HG02870 (cell line): Measurements from ENCODE around the gene ATP6V1G2.

Experiments used
- ATAC-seq: cut with Tn5 transposase; IDR thresholded peaks from one replicate; pipeline ENCODE4 v1.9.1; 2021; ENCODE audit warnings: mild to moderate bottlenecking, moderate library complexity; ENCODE audit not compliant: unreplicated experiment

The ATP6V1G2 gene

DNA sequence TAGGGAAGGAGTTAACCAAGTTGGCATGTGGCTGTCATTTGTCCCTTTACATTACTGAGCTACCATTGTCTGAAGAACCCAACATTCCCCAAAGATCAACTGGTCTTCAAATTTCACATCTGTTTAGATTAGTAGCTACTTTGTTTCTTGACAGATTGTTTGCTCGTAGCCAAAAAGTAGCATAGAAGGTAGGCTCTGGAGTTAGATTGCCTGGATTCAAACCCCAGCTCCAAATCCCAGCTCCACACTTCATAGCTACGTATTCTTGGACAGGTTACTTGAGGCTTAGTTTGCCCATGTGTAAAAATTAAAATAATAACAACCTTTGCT is 2.1 kb upstream of the ATP6V1G2 start:
- ATAC-seq, result no peak

DNA sequence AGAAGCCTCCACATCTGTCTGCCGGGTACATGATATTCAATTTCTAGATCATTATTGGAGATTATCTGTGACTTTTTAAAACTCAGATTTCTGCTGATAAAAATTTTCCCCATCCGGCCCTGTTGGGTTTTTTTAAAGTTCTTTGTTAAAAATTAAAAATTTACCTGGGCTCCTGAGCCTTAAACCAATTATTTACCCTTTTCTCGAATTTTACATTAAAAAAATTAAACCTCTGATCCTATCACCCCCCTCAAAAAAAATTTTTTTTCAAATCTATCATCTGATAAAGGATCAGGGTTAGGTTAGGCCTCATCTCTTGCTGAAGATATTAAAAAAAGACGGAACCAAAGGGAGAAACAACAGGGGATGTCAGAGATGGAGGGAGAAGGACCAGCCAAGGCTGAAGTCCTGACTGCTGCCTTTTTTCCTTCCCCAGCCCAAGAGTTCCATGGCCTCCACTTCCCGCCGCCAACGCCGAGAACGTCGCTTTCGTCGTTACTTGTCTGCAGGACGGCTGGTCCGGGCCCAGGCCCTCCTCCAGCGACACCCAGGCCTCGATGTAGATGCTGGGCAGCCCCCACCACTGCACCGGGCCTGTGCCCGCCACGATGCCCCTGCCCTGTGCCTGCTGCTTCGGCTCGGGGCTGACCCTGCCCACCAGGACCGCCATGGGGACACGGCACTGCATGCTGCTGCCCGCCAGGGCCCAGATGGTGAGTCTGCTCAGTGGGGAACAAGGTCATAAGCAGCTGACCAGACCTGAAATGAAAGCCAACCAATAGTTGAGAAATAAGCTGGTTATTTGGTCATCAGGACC is 1.5 kb upstream of the ATP6V1G2 start:
- no peak for ATAC-seq

DNA sequence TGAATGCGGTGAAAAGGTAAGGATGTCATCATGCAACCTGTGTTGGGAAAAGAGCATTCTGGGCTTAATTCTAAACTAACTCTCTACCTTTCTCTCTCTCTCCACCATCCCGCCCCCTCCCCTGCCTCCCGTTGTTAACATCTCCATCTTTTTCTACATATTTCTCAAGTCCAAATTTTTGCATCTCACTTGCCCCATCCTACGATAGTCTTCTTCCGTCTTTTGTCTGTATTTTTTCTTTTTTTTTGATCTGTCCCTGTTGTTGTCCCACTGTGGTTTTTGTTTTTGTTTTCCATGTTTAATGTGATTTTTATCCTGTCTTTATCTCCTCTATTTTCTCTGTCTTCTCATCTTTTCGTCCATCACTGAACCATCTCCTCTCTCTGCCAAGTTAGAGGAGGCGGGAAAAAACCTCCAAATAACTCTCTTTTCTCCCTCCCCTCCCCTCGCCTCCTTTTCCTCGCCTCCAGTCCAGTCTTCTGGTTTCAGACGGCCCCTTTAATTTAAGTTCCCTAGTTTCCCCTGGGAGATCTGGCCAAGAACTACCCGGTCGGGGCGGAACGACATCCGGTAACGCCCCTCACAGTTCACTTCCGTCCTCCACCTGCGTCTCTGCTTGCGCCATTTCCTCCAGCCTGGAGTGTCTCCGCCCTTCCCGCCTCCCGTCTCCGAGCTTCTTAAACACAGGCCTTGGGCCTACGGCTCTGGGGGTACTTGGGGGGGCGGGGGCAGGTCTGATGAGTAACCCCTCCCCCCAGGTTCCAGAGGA is 734 bp upstream of the ATP6V1G2 start, which contains the start of gene NFKBIL1:
Gene NFKBIL1 (plus strand): TSS at position 651 of the 769 bp plus-strand sequence. CDS start 87 bp downstream, at position 738.
- ATAC-seq, result peak; percentile 66

DNA sequence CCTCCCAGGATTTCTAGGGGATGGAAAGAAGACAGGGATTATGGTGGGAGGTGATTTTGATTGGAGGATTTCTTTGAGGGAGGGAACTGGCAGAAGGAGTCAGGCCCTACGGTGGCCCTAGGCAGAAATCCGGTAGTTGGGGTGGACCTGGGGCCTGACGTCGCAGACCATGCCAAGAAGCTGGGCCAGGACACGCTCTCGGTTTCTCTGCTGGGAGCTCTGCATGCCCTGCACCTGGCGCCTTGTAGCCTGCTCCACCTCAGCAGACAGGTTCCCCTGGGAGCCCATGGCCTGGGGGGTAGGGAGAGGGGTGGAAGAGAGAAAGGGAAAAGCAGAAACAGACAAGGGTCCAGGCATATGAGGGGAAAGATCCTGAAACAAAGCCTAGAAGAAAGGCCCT is 1.1 kb downstream of the ATP6V1G2 start:
- ATAC-seq, result no peak

DNA sequence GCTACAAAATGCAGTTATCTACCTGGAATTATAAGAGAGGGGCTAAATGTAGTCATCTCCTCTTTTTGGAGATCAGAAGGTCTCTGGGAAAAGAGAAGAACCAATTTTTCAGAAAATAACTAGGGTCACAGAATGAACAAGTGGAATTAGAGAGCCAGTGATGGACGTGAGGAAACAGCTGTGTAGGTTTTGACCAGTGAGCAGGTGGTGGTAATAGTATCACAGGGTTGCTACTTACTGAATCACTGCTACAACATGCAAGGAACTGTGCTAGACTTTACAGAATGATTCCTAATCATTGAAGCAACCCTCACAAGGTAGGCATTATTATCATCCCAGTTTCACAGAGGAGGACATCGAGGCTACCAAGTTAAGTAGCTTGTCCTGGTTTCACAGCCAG is 1.7 kb downstream of the ATP6V1G2 start:
- ATAC-seq, result no peak

DNA sequence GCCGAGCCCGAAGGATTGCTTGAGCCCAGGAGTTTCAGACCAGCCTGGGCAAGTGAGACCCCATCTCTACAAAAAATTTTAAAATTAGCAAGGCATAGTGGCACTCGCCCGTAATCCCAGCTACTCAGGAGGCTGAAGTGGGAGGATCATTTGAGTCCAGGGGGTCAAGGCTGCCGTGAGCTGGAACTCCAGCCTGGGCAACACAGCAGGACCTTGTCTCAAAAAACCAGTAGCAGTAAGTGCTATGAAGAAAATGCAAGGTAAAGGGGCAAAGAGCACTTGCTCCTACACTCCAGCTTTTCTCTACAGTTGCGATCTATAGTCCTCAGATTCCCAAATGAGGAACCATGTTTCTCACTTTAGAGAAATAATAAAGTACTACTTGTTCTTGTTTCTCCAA is 2.8 kb downstream of the ATP6V1G2 start:
- ATAC-seq, result no peak

DNA sequence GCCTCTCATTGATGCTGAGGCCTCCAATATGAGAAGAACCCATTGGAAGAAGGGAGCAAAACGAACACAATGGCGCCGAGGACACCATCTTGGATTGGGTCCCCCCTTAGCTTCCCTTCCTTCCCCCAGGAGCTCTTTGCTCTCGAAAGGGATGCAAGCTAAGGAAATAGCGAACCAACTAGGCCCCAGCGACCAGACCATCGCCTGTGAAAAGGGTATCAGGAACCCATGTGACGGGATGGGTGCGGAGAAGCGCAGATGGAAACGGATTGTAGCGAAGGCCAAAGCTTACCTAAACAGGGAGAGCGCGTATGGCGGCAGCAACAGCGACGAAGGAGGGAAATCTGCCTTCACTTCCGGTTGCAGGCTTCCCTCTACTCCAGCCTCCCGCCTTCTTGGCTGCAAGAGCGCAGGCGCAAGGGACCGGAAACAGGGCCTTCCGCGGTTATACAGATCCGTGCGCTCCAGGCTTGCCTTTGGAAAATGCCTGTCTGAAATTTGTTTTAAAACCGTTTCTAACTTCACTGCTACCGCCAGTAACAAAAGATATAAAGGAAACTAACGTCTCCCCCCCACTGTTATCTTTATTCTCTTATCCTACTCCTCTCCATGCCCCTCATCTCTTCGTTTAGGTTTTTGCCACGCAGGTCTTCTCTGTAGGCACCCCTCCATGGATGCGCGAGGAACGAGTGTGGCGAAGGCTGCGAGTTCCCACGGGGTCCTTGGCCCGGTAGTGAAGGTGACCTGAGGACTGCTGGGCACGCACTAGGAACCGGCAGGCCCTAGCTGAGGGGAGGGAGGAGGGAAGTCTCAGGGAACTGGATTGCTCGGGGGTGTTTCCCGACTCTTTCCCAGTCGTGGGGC is 4.5 kb downstream of the ATP6V1G2 start, which contains the start of gene DDX39B:
Gene DDX39B (minus strand): TSS at position 346 of the 864 bp plus-strand sequence. CDS start 1,471 bp downstream, outside the sequence.
- ATAC-seq, result peak; percentile 61

DNA sequence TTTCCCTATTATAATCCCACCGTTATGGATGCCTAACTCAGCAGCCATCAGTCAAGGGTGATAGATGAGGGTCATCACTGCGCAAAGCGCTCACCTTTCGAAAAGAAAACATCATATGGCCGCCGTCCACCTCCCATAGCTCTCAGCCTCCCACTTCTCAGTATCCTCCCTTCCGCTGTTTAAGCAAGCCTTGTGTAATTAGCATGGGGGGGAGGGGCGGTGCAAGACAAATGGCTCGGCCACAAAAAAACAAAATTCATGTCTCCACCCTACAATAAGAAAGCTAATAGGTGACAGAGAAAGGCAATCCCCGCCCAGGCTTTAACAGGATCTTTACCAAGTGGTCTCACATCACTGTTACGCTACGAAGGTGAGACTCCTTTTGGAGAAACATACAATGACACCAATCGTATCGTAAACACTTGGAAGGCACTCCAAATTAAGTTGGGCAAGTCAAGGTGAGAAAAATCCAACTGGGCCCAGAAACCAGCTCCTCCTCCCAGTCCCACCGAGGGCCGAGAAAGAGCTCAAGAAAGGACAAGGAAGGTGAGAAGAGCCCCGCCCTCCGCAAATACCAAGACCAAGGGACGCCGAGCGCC is 5.2 kb downstream of the ATP6V1G2 start:
- no peak for ATAC-seq

DNA sequence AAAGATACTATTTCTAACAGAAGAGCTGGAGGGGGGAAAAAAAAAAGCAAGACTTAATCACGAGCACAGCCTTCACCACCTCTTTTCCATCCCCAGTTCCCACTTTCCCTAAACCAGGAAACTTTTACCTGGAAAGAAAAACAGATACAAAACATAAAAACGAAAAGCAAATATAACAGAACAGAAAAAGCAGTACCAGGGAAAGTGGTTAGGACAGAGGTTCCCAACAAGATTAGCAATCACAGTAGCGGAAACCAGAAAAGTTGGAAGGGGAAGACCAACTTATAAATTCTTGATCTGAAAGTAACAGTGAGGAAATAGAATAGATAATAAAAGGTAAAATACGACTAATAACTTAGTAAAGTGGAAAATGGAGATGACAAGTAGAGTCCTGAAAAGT is 5.8 kb downstream of the ATP6V1G2 start:
- ATAC-seq, result no peak

DNA sequence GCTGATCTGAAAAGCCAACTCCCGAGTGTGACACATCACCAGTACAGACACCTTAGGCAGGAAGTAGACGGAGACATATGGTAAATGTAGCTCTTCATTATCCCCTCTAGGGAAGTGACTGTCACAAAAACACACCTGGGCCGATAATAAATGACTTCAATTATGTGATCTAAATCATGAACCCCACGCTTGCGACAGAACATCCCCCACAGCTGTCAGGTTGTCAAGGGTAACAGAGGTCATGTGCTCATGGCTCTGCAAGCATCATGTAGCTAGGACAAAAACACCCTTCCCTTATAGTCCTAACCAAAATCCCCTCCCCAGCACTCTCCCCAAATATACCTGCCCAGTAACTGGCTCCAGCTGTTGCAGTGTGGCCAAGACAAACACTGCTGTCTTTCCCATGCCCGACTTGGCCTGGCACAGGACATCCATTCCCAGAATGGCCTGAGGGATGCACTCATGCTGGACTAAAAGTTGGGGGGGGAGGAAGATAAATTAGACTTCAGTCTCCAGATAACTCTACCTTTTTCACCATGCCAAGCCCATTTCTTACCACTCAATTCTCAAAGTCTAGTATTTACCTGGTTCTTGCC is 7.5 kb downstream of the ATP6V1G2 start:
- no peak for ATAC-seq

DNA sequence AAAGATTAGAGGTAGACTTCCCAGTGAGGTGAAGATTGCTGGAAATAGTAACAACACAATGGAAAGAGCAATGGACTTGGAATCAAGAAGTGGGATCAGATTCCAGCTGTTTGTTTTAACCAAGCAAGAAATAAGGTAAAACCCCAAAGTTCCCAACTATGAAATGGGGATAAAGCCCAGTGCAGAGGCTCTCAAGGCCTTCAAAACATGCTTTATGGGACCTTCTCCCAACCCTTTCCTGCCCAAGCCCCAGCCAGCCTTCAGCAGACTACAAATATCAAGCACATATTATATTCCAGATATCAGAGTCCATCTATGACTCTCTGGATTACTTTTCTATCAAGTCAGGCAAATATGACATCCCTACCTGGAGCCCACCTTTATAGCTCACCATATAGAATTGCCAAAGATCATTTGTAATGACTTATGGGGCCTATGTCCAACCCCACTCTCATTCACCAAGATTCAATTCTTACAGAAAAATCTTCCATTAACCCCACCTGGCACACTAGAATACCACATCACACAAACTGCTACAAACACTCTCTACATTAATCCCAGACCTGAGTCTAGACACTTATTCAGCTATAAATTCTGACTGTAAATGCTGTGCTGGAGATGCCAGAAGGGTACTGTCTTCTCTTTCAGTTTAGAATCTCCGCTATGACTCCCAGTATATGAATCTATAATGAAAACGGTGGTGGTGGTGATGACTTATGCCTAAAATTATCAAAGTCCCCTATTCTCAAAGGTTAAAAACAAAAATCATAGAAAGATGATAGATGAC is 10.7 kb downstream of the ATP6V1G2 start:
- ATAC-seq, result no peak

DNA sequence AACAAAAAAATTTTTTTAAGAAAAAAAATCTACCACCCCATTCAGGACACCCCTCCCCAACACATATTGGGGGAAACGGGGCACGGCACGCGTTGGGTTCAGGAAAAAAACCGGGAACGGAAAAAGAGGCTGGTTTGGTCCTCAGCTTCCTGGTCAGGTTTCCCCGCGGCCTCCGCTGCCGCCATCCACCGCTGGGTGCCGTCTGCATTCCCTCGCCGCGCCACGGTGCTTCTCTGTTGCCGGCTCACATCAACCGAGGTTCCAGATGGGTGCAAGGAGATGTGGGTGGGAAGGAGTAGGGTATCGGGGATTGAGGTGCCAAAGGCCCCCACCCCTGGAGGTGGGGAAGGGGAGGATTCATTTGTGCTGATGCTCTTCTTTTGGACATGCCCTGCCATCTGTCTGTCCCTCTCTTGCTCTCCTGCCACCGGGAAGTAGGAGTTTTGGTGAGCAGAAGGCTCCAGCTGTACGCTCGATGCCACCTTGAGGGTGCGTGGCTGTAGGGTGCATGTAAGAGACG is 11.8 kb downstream of the ATP6V1G2 start:
- no peak for ATAC-seq

DNA sequence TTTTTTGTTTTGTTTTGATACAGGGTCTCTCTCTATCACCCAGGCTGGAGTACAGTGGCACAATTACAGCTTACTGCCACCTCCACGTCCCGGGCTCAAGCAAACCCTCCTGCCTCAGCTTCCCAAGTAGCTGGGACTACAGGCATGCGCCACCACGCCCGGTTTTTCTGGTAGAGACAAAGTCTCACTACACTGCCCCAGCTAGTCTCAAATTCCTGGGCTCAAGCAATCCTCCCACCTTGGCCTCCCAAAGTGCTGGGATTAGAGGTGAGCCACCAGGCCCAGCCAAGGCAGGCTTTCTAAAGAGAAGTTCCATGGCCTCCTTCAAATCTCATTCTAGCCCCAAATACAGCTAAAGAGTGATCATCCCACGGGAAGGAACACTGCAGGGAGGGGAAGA is 12.4 kb downstream of the ATP6V1G2 start:
- ATAC-seq, result no peak

DNA sequence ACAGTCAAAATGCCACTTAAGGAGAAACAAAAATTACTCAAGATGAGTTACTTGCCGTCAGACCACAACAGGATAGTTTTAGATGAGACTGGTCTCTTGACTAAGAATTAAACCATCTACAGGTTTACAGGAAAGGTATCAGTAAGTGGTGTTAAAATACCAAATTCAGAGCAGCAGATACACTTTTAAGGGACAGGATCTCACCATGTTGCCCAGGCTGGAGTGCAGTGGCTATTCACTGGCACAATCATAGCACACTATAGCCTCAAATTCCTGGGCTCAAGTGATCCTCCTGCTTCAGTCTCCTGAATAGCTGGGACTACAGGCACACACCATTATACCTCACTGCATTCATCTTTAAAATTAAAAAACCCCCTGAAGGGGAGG is 13.0 kb downstream of the ATP6V1G2 start:
- ATAC-seq, result no peak

DNA sequence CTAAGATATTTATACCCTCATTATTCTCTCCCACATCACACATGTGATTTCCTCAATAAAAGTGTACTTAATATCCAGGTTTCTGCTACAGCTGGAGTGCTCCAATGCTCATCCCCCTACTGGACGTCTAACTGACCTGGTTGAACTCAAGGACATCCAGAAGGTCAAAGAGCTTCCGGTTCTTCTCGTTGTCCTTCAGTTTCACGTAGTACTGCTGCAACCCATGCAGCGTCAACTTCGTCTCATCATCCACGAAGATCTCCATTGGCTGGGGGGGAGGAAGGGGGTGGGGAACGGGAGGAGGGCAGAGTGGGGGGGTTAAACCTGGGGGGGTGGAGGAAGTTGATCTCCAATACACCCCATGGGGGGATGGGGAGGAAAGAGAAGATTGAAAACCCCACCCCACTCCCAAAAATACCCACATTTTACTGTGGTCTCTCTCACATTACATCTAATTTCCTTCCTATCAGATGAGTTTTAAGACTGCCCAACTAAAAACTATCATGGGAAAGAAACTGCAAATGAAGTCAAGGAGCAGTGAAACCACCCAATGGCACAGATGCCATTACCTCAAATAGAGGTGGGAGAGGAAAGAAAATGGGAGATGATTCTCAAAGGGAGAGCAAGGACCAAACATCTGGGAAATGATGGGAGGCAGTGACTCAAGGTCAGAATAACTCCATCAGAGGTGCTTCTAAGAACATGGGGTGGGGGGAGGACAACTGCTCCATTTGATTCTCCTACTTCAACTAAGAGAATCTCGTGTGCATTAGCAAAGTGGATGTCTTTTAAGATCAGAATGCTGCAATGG is 13.6 kb downstream of the ATP6V1G2 start:
- ATAC-seq, result no peak

DNA sequence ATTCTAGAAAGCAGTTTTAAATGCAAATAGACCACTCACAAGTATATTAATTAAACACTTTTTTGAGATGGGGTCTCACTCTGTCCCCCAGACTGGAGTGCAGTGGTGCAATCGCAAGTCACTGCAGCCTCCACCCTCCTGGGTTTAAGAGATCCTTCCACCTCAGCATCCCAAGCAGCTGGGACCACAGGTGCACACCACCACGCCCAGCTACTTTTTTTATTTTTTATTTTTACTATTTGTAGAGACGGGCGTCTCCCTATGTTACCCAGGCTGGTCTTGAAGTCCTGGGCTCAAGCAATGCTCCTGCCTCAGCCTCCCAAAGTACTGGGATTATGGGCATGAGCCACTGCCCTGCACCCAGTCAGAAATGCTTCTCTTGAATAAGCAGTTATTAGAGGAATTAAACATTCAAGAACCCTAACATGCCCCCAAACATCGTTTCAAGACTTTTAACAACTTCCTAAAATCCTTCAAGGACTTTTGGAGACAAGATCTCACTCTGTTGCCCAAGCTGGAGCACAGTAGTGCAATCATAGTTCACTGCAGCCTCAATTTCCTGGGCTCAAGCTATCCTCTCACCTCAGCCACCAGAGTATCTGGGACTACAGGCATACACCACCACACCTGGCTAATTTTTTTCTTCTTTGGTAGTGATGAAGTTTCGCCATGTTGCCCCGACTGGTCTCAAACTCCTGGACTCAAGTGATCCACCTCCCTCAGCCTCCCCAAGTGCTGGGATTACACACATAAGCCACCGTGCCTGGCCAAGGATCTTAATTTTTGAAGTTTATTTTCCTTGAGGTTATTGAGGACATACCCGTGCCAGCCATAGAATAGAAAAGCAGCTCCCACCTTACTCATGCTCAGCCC is 14.4 kb downstream of the ATP6V1G2 start:
- no peak for ATAC-seq

DNA sequence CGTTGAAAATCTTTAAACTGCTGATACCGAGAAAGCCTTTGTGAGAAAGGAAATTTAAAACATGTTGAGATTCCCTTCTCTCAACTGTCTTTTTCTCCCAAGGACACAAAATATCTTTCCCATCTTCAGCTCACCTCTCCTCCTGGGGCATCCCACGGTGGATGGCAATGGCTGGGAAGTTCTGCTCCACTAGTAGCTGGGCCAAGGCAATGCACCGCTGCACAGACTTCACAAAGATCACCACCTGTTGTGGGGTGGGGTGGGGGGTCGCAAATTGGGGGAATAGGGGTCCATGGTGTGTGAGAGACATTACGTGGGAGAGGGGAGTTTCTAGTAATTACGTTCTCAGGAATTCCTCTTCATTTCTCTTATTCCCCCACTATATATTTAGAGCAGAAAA is 15.2 kb downstream of the ATP6V1G2 start:
- ATAC-seq, result no peak

DNA sequence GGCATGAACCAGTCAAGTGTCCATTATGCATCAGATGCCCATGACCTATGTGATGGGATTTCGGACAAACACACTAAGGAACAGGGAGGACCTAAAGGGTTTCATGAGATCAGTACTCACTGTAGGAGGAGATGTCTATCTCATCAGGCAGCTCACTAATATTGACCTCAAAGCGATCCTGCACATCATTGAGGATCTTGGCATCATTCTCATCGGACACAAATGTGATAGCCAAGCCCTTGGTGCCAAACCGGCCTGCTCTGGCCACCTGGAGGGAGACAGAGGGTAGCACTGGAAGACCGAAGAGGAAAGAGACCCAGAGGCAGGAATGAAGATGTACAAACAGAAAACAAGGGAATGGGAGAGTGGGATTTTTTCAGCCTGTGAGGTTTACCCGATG is 15.7 kb downstream of the ATP6V1G2 start:
- no peak for ATAC-seq
